Body of pancreas (tissue), 4 donors: ENCODE data around the gene KRT80. TPM values are rescaled to one million over a fixed set of nuclear protein-coding genes. Genes with fewer than 3 reads are reported as not detected.

Experiments used
- ATAC-seq: fragments of 150-250 bp; one replicate; pipeline ENCODE4 v1.9.1; 2016
- DNase-seq, 4 donors: peaks; one replicate each; pipeline ENCODE4 v3.0.0-alpha.2; 2019
- H3K27ac ChIP-seq, 4 donors: fragments of 200-600 bp; sonication (generic); 1 replicate in 3 of 4; 2 replicates in 1 of 4; pipeline versions ENCODE4 v1.5.1 to v1.6.1; 2016 to 2019; ENCODE audit warnings: mild to moderate bottlenecking in 1 of 4, mixed read lengths in 1 of 4, moderate library complexity in 1 of 4
- H3K27me3 ChIP-seq, 2 donors: fragments of 200-600 bp; sonication (generic); one replicate each; pipeline ENCODE4 v1.6.0; 2016; ENCODE audit warnings: mild to moderate bottlenecking in 1 of 2
- H3K36me3 ChIP-seq, 2 donors: fragments of 200-600 bp; sonication (generic); replicated peaks in 1 of 2; 2 replicates each; pipeline ENCODE4 v1.5.1; 2016; ENCODE audit warnings: low read depth in 2 of 2; ENCODE audit not compliant: insufficient read depth in 1 of 2
- H3K4me1 ChIP-seq: fragments of 200-600 bp; sonication (generic); one replicate; pipeline ENCODE4 v1.6.0; 2016
- H3K4me3 ChIP-seq, 2 donors: fragments of 200-600 bp; sonication (generic); 1 replicate in 1 of 2; 2 replicates in 1 of 2; pipeline ENCODE4 v1.5.1; 2016 to 2019
- H3K9me3 ChIP-seq, 3 donors: fragments of 200-600 bp; sonication (generic); 1 replicate in 2 of 3; 2 replicates in 1 of 3; pipeline ENCODE4 v1.5.1; 2016
- CTCF ChIP-seq, 7 experiments: fragments of 450-650 bp in 4 of 7; fragments of 200-600 bp in 3 of 7; sonication (generic) in 3 of 7; IDR thresholded peaks; one replicate each; pipeline ENCODE4 v1.5.1; 2016 to 2019; ENCODE audit warnings: antibody characterized with exemption in 7 of 7
- POLR2A ChIP-seq, 3 donors: fragments of 450-650 bp; IDR thresholded peaks; one replicate each; pipeline ENCODE4 v1.6.1; 2016; ENCODE audit warnings: antibody characterized with exemption in 3 of 3, mild to moderate bottlenecking in 2 of 3
- WGBS, 2 donors: methylation state at CpG; one replicate each; pipeline ENCODE4 v1.1.5; 2017; 5-methylcytosine and 5-hydroxymethylcytosine counted together
- intact Hi-C: fragments of 100-400 bp; cut with DNase I; formaldehyde crosslinking; loops from one replicate; pipeline ENCODE4 v1.15.1; 2023
- total RNA-seq, 2 donors: library from RNA; depleted of rRNA; stranded (reverse); fragments of >200 nt; gene quantifications; one replicate each; pipeline ENCODE4 v1.1.0, GENCODE V29; 2016

KRT80 gene
- total RNA-seq, 2 donors from 2014 or later: 10.2 to 11.9 TPM

DNA sequence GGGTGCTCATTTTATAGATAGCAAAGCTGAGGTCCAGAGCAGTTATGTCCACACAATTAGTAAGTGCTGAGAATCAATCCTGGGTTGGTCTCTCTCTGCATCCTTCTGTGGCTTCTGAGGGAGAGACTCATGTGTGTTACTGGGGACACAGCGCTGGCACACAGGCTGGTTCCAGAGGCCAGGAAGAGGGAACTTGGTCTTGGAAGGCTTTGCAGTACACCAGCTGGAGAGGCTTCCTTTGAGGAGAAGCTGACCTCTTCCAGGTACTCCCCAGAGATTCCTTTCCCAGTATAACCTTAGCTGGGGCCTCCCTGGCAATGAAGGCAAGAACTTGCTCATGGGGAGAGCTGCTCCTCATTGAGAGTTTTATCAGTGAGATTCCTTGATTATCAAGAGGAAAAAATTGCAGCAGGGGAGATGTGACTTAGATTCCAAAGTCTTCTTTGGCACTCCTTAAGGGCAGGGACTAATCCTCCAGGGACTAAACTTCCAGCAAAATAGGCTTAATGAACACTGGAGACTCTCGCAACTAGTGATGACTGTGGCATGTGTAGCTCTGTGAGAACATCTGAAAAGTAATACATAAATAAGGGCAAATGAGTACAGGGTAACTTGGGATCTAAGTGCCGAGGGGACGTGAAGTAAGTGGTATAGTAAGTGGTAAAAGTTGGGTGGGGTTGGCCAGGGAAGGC is 13.9 kb upstream of the KRT80 start:
- intact Hi-C loops: no loop called here
- WGBS, 2 donors: 88 to 93% methylated on average over 4 of the region's 4 CpGs
- Histone ChIP-seq H3K27ac (peak overlapping the region in 1 of 4 donors; percentile 96), H3K4me3 (no peak overlapping the region), H3K27me3 (no peaks in the 10 kb centered on the region), H3K4me1 (peaks cover 51% of the 10 kb centered on the region), H3K36me3 (no peaks in the 10 kb centered on the region), H3K9me3 (no peaks in the 10 kb centered on the region)
- ATAC-seq (no peak), DNase-seq (peak in 1 of 4 donors; percentile 9)
- TF ChIP-seq POLR2A (IDR thresholded peaks at IDR 0.05): no peak
- no peak for TF ChIP-seq CTCF (IDR thresholded peaks at IDR 0.05)

GRCh38 chr12:52204931-52205505 is 13.2 kb upstream of the KRT80 start:
- H3K4me3 ChIP-seq: no peak overlapping the region
- H3K27ac ChIP-seq: no peak overlapping the region
- no peak for ATAC-seq
- peaks cover 50% of the 10 kb centered on the region for H3K4me1 ChIP-seq
- intact Hi-C loops: no loop called here
- WGBS, 2 donors: 86 to 95% methylated on average over 5 to 7 of the region's 7 CpGs
- no peaks in the 10 kb centered on the region for H3K27me3 ChIP-seq
- DNase-seq: peak in 1 of 4 donors; percentile 13
- TF ChIP-seq CTCF (IDR thresholded peaks at IDR 0.05) (no peak), POLR2A (IDR thresholded peaks at IDR 0.05) (no peak)
- H3K36me3 ChIP-seq: no peaks in the 10 kb centered on the region
- no peaks in the 10 kb centered on the region for H3K9me3 ChIP-seq

GRCh38 chr12:52204095-52204930 is 12.5 kb upstream of the KRT80 start:
- 84 to 86% methylated on average over 16 to 18 of the region's 18 CpGs for WGBS, 2 donors
- H3K9me3 ChIP-seq: no peaks in the 10 kb centered on the region
- no peak overlapping the region for H3K4me3 ChIP-seq
- no peaks in the 10 kb centered on the region for H3K27me3 ChIP-seq
- peak overlapping the region in 3 of 4 donors; percentile 33 to 61 (median 60) for H3K27ac ChIP-seq
- ATAC-seq (no peak), DNase-seq (peak in 1 of 4 donors; percentile 8)
- H3K36me3 ChIP-seq: no peaks in the 10 kb centered on the region
- peaks cover 46% of the 10 kb centered on the region for H3K4me1 ChIP-seq
- TF ChIP-seq CTCF (IDR thresholded peaks at IDR 0.05) (no peak), POLR2A (IDR thresholded peaks at IDR 0.05) (no peak)
- intact Hi-C loops: no loop called here

- ATAC-seq (peak; percentile 36), DNase-seq (peak; percentile 50 to 81 (median 58))
- no peak for TF ChIP-seq CTCF (IDR thresholded peaks at IDR 0.05)
- peak in 1 of 3 donors; percentile 25 for TF ChIP-seq POLR2A (IDR thresholded peaks at IDR 0.05)
- Histone ChIP-seq H3K36me3 (no peaks in the 10 kb centered on the region), H3K9me3 (no peaks in the 10 kb centered on the region), H3K4me1 (peaks cover 49% of the 10 kb centered on the region), H3K4me3 (no peak overlapping the region), H3K27ac (peak overlapping the region; percentile 33 to 61 (median 55)), H3K27me3 (no peaks in the 10 kb centered on the region)
- intact Hi-C loops: no loop called here
- 36 to 54% methylated on average over 6 to 15 of the region's 19 CpGs for WGBS, 2 donors
Observed at GRCh38 chr12:52203079-52203921, 11.5 kb upstream of the KRT80 start.
